GM18519 (cell line): ENCODE measurements around the gene ZNF385B.
"Not testable (repeated sequence)": the region's sequence is repeated elsewhere in the genome, so short reads cannot be mapped to it uniquely, and the experiment has no call there.

Source experiments
- ATAC-seq: cut with Tn5 transposase; IDR thresholded peaks from one replicate; pipeline ENCODE4 v1.9.1; 2021; ENCODE audit warnings: mild to moderate bottlenecking, moderate library complexity; ENCODE audit not compliant: unreplicated experiment, low FRiP score

Gene ZNF385B

DNA sequence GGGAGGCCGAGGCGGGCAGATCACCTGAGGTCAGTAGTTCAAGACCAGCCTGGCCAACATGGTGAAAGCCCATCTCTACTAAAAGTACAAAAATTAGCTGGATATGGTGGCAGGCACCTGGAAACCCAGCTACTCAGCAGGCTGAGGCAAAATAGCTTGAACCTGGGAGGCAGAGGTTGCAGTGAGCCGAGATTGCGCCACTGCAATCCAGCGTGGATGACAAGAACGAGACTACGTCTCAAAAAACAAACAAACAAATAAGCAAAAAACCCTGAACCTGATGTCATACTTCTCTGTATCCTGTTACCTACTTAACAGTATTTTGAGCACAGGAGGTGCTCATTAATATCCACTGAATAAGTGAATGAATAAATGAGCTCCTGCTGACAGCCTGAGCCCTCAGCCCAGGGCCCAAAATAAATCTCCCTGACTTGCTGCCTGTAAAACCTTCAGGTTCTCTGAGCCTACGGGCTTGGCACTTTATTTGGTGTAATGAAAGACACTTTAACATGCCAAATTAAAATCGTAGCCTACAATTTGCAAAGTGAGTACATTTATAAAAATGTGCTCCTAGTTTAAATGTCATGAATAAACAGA, 215.1 kb downstream of the ZNF385B start:
- no peak for ATAC-seq

DNA sequence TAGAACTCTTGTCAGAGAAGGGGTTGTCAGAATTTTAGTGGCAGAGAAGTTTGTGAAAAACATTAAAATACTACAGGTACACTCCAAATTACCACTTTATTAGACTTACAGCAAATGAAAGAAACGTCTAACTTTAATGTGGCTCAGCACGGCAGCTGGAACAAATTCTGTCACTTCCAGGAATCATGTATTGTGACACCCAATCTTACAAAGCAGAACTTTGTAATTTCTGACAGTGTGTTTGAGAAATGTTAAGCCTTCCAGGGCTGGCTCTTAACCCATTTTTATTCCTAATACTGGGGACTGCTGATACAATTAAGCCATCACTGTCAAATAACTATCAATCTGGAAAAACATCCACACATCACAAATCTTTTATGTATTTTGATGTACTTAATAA, 216.4 kb downstream of the ZNF385B start:
- no peak for ATAC-seq

DNA sequence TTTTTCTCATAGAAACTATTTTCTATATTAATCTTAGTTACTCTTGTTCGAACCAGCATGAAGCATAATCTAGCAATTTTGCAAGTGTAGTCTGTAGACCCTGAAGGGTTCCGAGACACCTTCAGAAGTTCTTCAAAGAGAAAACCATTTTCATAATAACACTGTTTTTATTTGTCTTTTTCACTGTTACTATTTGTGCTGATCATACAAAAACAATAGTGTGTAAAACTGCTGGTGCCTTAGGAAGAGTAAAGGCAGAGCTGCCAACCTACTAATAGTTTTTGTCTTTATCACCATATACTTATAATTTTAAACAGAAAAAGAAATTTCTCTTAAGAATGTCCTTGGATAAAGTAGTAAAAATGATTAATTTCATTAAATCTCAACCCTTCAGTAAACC, 218.9 kb downstream of the ZNF385B start:
- no peak for ATAC-seq

DNA sequence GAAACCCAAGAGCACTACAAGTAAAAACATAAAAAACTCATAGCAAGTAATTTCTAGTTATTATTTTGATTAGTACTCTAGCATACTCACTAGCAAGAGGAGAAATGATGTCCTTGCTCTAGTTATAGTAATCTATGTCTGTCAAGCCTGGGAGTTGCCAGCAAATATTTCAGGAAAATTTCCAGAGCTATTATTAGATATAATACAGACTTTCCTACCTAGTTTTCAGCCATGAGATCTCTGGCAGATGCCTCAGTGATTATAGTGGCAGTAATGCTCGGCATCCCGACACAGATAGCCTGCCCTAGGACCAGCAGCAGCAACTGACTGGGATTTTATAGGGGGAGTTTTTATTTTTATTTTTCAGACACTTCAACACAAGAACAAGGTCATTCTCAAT, 224.4 kb downstream of the ZNF385B start:
- no peak for ATAC-seq

DNA sequence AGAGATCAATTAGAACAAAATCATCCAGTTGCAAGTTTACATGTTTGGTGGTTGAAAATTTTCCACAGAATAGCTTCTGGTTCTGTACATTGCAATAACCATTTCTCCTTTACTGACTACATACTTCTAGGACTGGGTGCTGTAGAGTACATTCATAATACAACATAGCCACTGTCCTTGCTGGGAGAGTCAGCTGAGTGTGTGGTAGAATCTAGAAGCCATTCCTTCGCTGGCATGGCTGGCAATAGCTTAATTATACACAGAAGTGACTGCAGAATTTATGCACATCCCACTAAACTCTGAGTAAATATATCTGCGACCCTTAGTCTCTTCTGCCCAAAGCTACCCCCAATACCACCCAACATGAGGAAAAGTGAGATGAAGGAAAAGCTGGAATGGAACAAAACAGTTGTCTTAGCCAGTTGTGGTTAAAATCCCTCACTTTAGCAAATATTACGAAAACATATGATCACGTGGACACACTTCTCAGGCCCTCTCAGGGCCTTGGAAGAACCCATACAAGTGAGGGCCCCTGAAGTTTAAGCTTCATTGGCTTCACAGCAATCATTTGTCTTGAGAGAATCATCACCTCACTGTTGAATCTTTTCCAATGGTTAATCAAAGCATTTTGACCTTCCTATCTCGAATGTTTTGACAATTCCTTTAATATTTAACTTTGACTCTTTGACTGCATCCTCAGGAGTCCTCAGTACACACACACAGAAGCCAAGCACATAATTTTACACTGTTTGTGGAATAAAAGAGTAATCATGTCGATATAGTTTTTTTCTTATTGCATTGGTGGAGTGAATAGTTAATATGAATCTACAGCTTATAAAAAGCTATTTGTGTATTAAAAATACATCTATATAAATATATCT, 225.1 kb downstream of the ZNF385B start:
- ATAC-seq = no peak

DNA sequence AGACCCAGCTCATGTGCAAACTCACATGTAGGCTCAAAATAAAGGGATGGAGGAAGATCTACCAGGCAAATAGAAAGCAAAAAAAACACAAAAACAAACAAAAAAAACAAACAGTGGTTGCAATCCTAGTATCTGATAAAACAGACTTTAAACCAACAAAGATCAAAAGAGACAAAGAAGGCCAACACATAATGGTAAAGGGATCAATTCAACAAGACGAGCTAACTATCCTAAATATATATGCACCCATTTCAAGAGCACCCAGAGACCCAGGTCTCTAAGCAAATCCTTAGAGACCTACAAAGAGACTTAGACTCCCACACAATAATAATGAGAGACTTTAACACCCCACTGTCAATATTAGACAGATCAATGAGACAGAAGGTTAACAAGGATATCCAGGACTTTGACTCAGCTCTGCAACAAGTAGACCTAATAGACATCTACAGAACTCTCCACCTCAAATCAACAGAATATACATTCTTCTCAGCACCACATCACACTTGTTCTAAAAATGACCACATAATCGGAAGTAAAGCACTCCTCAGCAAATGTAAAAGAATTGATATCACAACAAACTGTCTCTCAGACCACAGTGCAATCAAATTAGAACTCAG, 229.5 kb downstream of the ZNF385B start:
- not testable (repeated sequence) for ATAC-seq

DNA sequence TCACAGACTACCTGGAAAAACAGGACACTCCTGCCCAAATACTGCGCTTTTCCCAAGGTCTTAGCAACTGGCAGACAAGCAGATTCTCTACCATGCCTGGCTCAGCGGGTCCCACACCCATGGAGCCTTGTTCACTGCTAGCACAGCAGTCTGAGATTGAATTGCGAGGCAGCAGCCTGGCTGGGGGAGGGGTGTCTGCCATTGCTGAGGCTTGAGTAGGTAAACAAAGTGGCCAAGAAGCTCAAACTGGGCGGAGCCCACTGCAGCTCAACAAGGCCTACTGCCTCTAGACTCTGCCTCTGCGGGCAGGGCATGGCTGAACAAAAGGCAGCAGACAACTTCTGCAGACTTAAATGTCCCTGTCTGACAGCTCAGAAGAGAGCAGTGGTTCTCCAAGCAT, 231.6 kb downstream of the ZNF385B start:
- not testable (repeated sequence) for ATAC-seq

DNA sequence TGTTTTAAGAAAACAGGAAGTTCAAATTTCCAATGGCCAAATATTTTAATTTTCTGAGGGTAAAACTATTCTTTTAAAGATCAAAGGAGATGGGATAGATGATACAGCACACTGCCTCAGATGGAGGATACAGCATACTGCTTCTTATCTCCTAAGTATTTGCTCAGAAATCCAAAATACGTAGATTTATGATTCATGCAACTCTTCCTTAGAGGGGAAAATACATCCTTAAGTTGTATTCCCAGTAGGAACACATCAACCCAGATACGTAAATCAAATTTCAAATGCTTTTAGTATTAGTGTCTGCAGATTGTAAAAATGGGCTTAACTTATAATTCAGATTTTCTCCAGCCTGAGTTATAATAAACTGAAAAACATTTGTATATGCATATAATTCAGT, 235.2 kb downstream of the ZNF385B start:
- ATAC-seq = no peak

DNA sequence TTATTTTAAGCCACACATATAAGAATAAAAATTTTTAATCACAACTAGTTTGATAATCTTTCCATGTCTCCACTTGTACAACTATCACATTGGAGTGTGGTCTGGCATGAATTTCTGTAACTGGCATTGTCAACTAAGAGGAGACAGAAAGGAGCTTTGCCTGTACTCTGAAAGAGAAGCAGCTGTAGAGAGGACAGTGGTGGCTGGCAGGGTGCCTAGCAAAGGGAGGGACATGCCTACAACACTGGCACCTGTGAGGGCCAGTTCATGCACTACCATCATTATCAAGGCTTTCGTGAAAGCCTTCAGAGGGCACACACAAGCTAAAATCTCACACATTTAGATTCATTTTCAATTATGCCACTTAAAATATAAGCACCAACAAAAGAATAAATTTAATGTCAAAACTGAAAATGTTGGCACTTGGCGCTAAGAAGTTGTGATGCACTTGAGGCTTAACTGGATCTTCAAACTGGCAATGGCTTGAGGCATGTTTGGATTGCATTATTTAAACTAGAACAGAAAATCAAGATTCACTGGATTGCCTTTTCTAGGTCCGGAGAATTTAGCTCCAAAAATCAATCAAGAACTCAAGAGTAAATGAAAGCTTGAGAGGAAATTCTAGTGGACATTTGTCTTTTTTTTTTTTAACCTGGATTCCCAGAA, 238.6 kb downstream of the ZNF385B start:
- ATAC-seq = no peak

DNA sequence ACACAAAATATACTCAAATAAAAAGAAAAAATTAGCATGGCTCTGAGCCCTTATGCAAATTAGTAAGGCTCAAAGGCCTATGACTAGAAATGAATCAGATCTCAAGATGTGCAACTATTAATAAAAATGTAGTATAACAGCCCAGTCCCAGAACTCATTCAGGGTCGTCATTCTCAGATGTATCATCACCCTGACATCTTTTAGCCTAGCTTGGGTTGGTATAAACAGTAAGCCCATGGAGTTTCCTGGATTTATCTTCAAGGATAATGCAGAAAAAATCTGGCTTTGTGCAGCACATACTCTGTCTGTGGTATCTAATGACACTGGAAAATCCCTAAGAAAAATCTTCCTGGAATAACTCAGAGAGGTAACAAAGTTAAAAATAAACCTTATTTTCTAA, 239.3 kb downstream of the ZNF385B start:
- no peak for ATAC-seq

DNA sequence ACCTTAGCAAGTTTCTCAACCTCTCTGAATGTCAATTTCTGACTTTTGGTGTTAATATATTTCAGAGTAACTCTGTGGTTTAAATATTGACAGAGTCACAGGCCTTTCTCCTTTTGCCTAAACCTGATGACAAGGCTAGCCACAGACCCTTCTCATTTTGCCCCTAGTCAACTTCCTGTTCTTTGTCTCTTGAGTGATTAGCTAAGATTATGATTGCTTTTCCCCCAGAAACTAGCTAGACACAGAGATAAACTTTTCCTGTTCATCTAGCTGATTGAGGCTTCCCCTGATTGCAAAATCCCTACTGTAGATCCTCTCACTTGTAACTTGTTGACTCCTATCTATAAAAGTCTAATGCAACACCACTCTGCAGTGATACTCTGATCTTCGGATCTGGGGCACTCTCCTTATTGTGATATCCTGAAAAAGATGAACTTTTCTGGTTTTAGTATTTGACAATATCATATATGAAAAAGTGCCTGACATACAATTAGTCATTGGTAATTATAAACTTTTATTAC, 241.4 kb downstream of the ZNF385B start:
- no peak for ATAC-seq

DNA sequence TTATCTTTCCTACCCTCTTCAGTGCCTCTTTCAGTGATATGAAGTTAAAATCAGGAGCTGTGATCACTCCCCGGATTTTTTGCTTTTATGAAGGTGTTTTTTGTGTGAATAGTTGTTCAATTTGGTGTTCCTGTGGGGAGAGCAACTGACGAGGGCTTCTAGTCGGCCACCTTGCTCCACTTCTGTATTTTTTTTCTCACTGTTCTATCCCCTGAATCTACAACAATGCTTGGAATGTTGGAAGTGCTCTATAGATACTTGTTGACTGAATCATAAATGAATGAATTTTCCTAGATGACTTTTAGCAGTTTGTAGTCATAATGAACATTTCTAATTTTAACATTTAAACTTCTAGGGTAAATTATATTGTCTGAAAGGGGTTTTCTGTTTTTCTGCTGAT, 247.3 kb downstream of the ZNF385B start:
- ATAC-seq = no peak

DNA sequence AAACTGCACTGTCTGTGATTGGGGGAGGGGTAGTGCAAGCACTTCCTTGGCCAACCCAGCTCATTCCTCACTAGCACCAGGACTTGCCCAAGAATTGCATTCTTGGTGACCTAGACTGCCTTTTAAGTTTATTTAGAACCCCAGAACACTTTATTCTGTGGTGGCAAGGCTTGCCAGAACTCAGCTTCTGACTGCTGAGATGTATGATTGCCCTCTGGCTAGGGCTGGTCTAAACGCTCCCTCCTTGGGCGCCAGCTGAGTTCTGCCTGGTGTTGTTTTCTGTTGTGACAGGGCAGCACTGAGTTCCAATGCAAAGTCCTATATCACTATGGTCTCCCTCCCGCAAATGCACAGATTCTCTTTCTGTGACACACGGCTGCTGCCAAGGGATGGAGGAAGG, 247.7 kb downstream of the ZNF385B start:
- ATAC-seq = no peak

DNA sequence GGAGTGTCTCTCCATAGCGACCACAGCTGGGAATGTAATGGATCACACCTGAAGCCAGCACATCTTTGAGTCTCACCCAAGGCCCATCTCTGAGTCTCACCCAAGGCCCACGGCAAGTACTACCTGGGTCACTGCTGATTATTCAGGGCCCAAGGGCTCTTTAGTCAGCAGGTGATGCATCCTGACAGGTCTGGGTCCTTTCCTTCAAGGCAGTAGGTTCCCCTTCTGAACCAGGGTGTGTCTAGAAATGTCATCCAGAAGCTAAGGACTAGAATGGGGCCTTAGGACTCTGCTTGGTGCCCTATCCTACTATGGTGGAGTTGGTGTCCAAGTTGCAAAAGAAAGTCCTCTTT, 248.1 kb downstream of the ZNF385B start:
- no peak for ATAC-seq

DNA sequence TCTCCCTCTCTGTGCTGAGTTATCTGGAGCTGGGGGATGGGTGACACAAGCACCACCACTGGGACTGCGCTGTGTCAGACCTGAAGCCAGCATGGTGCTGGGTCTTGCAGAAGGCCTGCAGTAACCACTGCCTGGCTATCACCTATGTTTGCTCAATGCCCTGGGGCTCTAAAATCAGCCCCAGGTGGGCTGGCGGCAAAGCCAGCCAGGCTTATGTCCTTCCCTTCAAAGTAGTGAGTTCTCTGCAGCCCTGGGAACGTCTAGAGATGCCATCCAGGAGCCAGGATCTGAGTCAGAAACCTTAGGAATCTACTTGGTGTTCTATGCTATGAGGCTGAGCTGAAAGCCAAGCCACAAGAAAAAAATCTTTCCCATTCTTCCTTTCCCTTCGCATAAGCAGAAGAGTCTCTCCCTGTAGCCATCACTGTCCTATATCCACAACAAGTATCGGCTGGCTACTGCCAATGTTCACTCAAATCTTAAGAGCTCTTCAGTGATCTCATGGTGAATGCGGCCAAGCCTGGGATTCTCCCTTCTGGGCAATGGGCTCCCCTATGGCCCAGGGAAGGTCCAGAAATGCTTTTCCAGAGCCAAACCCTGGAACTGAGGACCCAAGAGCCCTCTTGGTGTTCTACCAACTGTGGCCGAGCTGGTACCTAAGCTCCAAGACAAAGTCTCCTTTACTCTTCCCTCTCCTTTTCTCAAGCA, 248.7 kb downstream of the ZNF385B start:
- ATAC-seq = no peak

DNA sequence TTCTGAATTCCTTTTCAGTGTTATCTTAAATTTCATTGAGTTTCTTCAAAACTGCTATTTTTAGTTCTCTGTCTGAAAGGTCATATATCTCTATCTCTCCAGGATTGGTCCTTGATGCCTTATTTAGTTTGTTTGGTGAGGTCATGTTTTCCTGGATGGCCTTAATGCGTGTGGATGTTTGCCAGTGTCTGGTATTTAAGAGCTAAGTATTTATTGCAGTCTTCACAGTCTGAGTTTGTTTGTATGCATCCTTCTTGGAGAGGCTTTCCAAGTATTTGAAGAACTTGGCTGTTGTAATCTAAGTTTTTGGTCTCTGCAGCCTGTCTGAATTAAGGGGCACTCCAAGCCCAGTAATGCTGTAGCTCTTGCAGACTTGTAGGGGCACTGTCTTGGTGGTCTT, 249.3 kb downstream of the ZNF385B start:
- no peak for ATAC-seq

DNA sequence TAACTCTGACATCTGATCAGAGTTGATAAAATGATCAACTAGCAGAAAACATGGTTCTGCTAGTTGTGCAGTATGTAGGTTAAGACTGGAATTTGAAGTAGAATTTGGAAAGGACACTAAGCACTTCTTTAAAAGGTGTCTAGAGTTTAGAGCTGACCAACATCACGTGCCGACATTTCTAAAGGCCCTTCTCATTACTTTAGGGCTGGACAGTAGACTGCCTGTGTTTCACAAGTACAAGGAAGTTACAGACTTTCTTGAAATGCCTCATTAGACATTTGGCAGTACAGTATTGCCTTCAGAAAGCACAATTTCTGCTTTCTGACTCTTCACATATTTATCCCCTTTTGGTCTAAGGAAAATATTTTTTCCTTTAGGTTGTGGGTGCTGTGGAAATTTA, 255.3 kb downstream of the ZNF385B start:
- no peak for ATAC-seq

DNA sequence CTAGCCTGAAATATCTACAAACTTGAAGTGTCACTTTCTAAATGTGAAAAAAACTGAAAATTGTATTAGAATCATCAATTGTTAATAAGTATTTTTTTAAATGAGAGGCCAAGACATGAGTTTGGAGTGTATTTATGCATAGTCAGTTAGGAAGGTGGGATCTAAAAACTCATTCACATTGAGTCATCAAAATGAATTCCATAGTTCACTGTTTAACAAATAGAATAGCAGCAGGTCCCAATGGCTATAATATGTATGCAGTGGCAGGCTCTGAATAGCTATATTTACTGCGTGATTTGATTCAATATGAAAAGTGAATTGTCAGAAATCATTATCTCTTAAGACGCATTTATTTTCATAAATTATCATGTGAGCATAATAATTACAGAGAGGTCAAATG, 256.1 kb downstream of the ZNF385B start:
- ATAC-seq = no peak

DNA sequence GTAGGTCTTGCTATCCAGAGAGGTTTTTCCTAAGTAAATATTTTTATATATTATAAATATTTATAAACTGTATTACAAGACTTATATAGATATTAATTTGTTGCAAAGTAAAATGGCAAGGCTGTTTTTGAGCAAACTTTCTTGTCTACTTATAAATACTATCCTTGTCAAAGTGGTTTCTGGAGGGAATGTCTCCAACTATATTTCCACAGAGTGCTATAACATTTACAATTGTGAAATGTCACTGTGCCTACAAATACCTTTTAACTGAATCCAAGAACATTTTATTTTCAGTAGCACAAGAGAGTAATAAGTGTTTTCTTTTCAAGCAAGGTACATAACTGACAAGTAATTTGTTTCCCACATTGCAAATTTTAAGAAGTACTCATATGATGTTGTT, 256.8 kb downstream of the ZNF385B start:
- no peak for ATAC-seq

DNA sequence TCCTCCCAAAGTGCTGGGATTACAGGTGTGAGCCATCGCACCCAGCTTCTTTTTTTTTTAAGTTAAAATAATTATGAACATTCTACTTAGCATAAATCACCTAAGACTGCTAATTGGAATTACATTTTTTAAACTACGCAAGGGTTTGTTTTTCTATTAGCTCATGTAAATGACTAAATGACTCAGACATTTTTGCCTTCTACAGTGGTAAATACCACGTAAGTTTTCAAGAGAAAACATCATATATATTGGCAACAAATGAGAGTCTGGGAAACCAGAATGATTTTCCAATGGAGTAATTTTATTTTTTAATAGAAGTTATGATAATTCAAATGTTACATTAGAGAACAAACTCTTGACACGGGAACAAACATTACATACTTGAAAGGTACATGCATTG, 259.0 kb downstream of the ZNF385B start:
- ATAC-seq = no peak

DNA sequence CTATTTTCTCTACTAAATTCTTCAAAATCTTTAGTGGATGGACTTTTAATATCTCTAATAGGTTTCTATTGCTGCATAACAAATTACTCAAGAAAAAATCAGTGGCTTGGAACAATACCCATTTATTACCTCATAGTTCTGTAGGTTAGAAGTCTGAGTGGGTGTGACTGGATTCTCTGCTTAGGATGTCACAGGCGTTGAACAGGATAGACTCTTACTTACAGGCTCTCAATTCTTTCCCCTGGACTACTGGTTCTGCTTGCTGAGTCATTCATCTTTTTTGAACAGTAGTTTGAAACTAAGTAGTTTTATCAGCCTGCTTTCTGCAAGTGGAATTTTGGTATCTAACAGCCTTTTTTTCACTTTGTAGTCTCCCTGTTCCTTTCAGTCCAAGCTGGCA, 265.4 kb downstream of the ZNF385B start:
- no peak for ATAC-seq
